ENCODE measurements around the gene CLASP2.
A peak's percentile ranks its signal among the peaks of the same experiment; 100 is the strongest.
"Not testable (repeated sequence)": the region's sequence is repeated elsewhere in the genome, so short reads cannot be mapped to it uniquely, and the experiment has no call there.

The CLASP2 gene

GRCh38 chr3:33717866-33718594 lies at the start of gene CLASP2:
Gene CLASP2, minus strand, starts transcription at chr3:33718254. Its CDS starts 252 bp downstream, at chr3:33718002.
- peak; percentile 79 for DNase-seq (ENCODE audit: extremely low spot score, insufficient read length, low read depth)
- peak; percentile 92 for FAIRE-seq

GRCh38 chr3:33758864-33759263 lies 40.8 kb upstream of the CLASP2 start:
- DNase-seq (ENCODE audit: extremely low spot score, insufficient read length, low read depth), result no peak
- FAIRE-seq, result no peak

GRCh38 chr3:33758281-33758680 lies 40.2 kb upstream of the CLASP2 start:
- DNase-seq (ENCODE audit: extremely low spot score, insufficient read length, low read depth), result no peak
- no peak for FAIRE-seq

GRCh38 chr3:33754391-33754790 lies 36.3 kb upstream of the CLASP2 start:
- not testable (repeated sequence) for FAIRE-seq; DNase-seq (ENCODE audit: extremely low spot score, insufficient read length, low read depth)

GRCh38 chr3:33751336-33751735 lies 33.3 kb upstream of the CLASP2 start:
- DNase-seq (ENCODE audit: extremely low spot score, insufficient read length, low read depth), result no peak
- no peak for FAIRE-seq

GRCh38 chr3:33750211-33750548 lies 32.1 kb upstream of the CLASP2 start:
- no peak for DNase-seq (ENCODE audit: extremely low spot score, insufficient read length, low read depth)
- FAIRE-seq, result no peak

- DNase-seq (ENCODE audit: extremely low spot score, insufficient read length, low read depth) (no peak), FAIRE-seq (no peak)
Measured at GRCh38 chr3:33749546-33750210, 31.6 kb upstream of the CLASP2 start.

- FAIRE-seq (peak; percentile 66), DNase-seq (ENCODE audit: extremely low spot score, insufficient read length, low read depth) (no peak)
Measured at GRCh38 chr3:33746416-33747116, 28.5 kb upstream of the CLASP2 start.

GRCh38 chr3:33737146-33737545 lies 19.1 kb upstream of the CLASP2 start:
- FAIRE-seq, result no peak
- no peak for DNase-seq (ENCODE audit: extremely low spot score, insufficient read length, low read depth)

GRCh38 chr3:33732394-33732793 lies 14.3 kb upstream of the CLASP2 start:
- FAIRE-seq (no peak), DNase-seq (ENCODE audit: extremely low spot score, insufficient read length, low read depth) (no peak)

- DNase-seq (ENCODE audit: extremely low spot score, insufficient read length, low read depth), result no peak
- peak; percentile 72 for FAIRE-seq
Measured at GRCh38 chr3:33729993-33730392, 11.9 kb upstream of the CLASP2 start.

GRCh38 chr3:33724256-33724655 lies 6.2 kb upstream of the CLASP2 start:
- DNase-seq (ENCODE audit: extremely low spot score, insufficient read length, low read depth), result no peak
- no peak for FAIRE-seq

GRCh38 chr3:33722626-33723370 lies 4.7 kb upstream of the CLASP2 start:
- no peak for DNase-seq (ENCODE audit: extremely low spot score, insufficient read length, low read depth)

GRCh38 chr3:33722191-33722590 lies 4.1 kb upstream of the CLASP2 start:
- DNase-seq (ENCODE audit: extremely low spot score, insufficient read length, low read depth), result no peak

More at GRCh38 chr3:33722626-33723370, 4.7 kb upstream of the CLASP2 start:
- no peak for FAIRE-seq

GRCh38 chr3:33718595-33718907 lies 497 bp upstream of the CLASP2 start:
- DNase-seq (ENCODE audit: extremely low spot score, insufficient read length, low read depth), result no peak
- no peak for FAIRE-seq

More at GRCh38 chr3:33722191-33722590, 4.1 kb upstream of the CLASP2 start:
- FAIRE-seq, result no peak

- DNase-seq (ENCODE audit: extremely low spot score, insufficient read length, low read depth) (peak; percentile 26), FAIRE-seq (peak; percentile 54)
Measured at GRCh38 chr3:33717616-33717865, 513 bp downstream of the CLASP2 start.

GRCh38 chr3:33716227-33716626 lies 1.8 kb downstream of the CLASP2 start:
- DNase-seq (ENCODE audit: extremely low spot score, insufficient read length, low read depth) (no peak), FAIRE-seq (no peak)

GRCh38 chr3:33711100-33711499 lies 7.0 kb downstream of the CLASP2 start:
- DNase-seq (ENCODE audit: extremely low spot score, insufficient read length, low read depth) (no peak), FAIRE-seq (no peak)

GRCh38 chr3:33706056-33706455 lies 12.0 kb downstream of the CLASP2 start:
- FAIRE-seq, result no peak
- DNase-seq (ENCODE audit: extremely low spot score, insufficient read length, low read depth), result no peak

GRCh38 chr3:33704891-33705290 lies 13.2 kb downstream of the CLASP2 start:
- no peak for DNase-seq (ENCODE audit: extremely low spot score, insufficient read length, low read depth)

GRCh38 chr3:33699275-33699674 lies 18.8 kb downstream of the CLASP2 start:
- FAIRE-seq (no peak), DNase-seq (ENCODE audit: extremely low spot score, insufficient read length, low read depth) (no peak)

More at GRCh38 chr3:33704891-33705290, 13.2 kb downstream of the CLASP2 start:
- no peak for FAIRE-seq
